ENCODE data around the gene GLRX.
A peak's percentile ranks its signal among the peaks of the same experiment; 100 is the strongest.

GRCh38 chr5:95773335-95774059 is 49.0 kb downstream of the GLRX start:
- TF ChIP-seq CTCF (conservative IDR thresholded peaks at IDR 0.05; ENCODE audit: low read depth, low read length) = no peak
- TF ChIP-seq FOS (IDR thresholded peaks at IDR 0.05; ENCODE audit: low read depth, low read length) = no peak
- peak; percentile 44; the same call in 1 of the 2 replicates for TF ChIP-seq CEBPB (IDR thresholded peaks at IDR 0.05; ENCODE audit: low read depth, low read length)
- TF ChIP-seq POLR2A (IDR thresholded peaks at IDR 0.05; ENCODE audit: low read depth, low read length) = no peak
- no peak for TF ChIP-seq SMC3 (IDR thresholded peaks at IDR 0.05; ENCODE audit: low read depth, low read length)
- no peak for TF ChIP-seq ELK1 (IDR thresholded peaks at IDR 0.05; ENCODE audit: borderline replicate concordance, low read depth, low read length)
- TF ChIP-seq RAD21 (IDR thresholded peaks at IDR 0.05; ENCODE audit: low read length) = no peak
- no peak for TF ChIP-seq CHD1 (IDR thresholded peaks at IDR 0.05; ENCODE audit: low read depth, low read length)
- no peak for TF ChIP-seq RFX5 (IDR thresholded peaks at IDR 0.05; ENCODE audit: low read depth, low read length)
